OCI-LY3 (cell line): ENCODE measurements around the gene G6PD.

ENCODE experiments used
- H2AFZ ChIP-seq: fragments of 200-600, 300-600 bp; shearing (Covaris generic); 2 replicates; pipeline ENCODE4 v1.6.0; 2014; ENCODE audit warnings: antibody characterized with exemption, low read depth, low read length
- H3K27ac ChIP-seq: fragments of 200-600, 300-600 bp; sonication (generic); 2 replicates; pipeline ENCODE4 v1.5.1; 2014; ENCODE audit warnings: mild to moderate bottlenecking, low read length, moderate library complexity, mixed read lengths
- H3K27me3 ChIP-seq: fragments of 200-600, 300-600 bp; sonication (generic); 2 replicates; pipeline ENCODE4 v1.6.1; 2014; ENCODE audit warnings: low read depth, low read length, mixed read lengths
- H3K36me3 ChIP-seq: fragments of 200-600, 300-600 bp; sonication (generic); replicated peaks from 2 replicates; pipeline ENCODE3; 2014; ENCODE audit warnings: low read depth, low read length, mixed read lengths
- H3K4me1 ChIP-seq: fragments of 300-600, 200-600 bp; sonication (generic); 2 replicates; pipeline ENCODE4 v1.6.1; 2014; ENCODE audit warnings: low read length, mixed read lengths
- H3K4me2 ChIP-seq: fragments of 200-600, 300-600 bp; sonication (generic); 2 replicates; pipeline ENCODE4 v1.6.1; 2014; ENCODE audit warnings: low read length, mixed read lengths
- H3K4me3 ChIP-seq: fragments of 300-600, 200-600 bp; sonication (generic); 2 replicates; pipeline ENCODE4 v1.5.1; 2014; ENCODE audit warnings: antibody characterized with exemption, mild to moderate bottlenecking, low read length, moderate library complexity
- H3K79me2 ChIP-seq: fragments of 300-600, 200-600 bp; shearing (Covaris generic); 2 replicates; pipeline ENCODE4 v1.6.1; 2014; ENCODE audit warnings: mild to moderate bottlenecking, low read length, mixed read lengths
- H3K9ac ChIP-seq: fragments of 300-600, 200-600 bp; shearing (Covaris generic); 2 replicates; pipeline ENCODE4 v1.6.0; 2014; ENCODE audit warnings: mild to moderate bottlenecking, low read length, moderate library complexity
- H3K9me3 ChIP-seq: fragments of 200-600, 300-600 bp; shearing (Covaris generic); 2 replicates; pipeline ENCODE4 v1.6.1; 2014; ENCODE audit warnings: low read length, mixed read lengths; ENCODE audit not compliant: insufficient read depth
- H4K20me1 ChIP-seq: fragments of 200-600, 300-600 bp; sonication (generic); 2 replicates; pipeline ENCODE4 v1.6.1; 2016; ENCODE audit warnings: low read length, mixed read lengths; ENCODE audit not compliant: insufficient read depth
- CTCF ChIP-seq: fragments of 200-600, 300-600 bp; sonication (generic); IDR thresholded peaks from 2 replicates; pipeline ENCODE4 v1.5.1; 2014; ENCODE audit warnings: antibody characterized with exemption, low read length, low read depth
- EZH2phosphoT487 ChIP-seq: fragments of 200-600 bp; shearing (Covaris generic); IDR thresholded peaks from 2 replicates; pipeline ENCODE4 v1.6.1; 2018; ENCODE audit warnings: antibody characterized with exemption, mixed run types, low read depth

The G6PD gene

GRCh38 chrX:154484255-154485149 is 62.1 kb downstream of the G6PD start:
- Histone ChIP-seq H3K9me3 (no peaks in the 10 kb centered on the region), H3K4me1 (peaks cover 31% of the 10 kb centered on the region), H4K20me1 (no peaks in the 10 kb centered on the region), H3K4me3 (no peak overlapping the region), H3K4me2 (no peak overlapping the region), H3K27ac (no peak overlapping the region), H3K79me2 (peaks cover 24% of the 10 kb centered on the region), H3K9ac (no peak overlapping the region), H3K36me3 (peaks cover 19% of the 10 kb centered on the region), H2AFZ (no peak overlapping the region), H3K27me3 (no peaks in the 10 kb centered on the region)
- TF ChIP-seq CTCF, result no peak
- no peak for TF ChIP-seq EZH2phosphoT487

DNA sequence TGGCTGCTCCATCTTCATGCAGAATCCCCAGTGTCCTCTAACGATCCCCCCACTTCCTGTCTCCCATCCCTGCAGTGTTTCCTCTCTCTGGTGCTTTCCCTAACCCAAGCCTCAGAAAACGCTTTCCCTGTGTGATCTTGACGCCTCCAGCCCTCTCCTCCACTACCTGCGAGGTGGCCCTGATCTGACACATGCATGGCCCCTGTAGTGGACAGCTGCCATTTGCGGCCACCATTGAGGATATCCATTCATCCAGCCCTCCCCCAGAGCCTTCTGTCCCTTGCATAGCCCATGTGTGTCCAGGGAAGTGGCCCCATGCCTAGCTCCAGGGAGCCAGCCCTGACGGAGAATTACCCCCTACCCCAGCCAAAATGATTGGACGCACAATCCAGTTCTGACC is 63.3 kb downstream of the G6PD start:
- no peak overlapping the region for H3K9ac ChIP-seq
- no peak for TF ChIP-seq CTCF
- no peak for TF ChIP-seq EZH2phosphoT487
- H3K4me2 ChIP-seq, result no peak overlapping the region

DNA sequence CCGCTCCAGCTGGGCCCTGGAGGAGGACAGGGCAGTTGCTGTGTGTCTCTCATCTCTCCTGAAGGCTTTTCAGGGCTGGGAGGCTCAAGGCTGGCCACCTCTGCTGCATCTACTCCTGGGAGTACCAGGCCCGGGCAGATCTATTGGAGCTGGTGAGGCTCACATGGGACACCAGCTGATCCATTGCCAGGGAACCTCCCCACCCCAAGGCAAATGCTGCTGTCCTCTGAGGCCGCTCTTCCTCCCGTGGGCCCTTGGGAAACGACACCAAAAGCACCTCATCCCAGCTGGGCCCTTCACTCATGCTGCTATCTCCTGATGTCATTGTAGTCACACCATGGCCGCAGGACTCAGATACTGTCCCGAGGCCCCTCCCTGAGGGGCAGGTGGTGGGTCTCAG is 63.9 kb downstream of the G6PD start:
- no peaks in the 10 kb centered on the region for H4K20me1 ChIP-seq
- H3K4me2 ChIP-seq, result no peak overlapping the region
- H2AFZ ChIP-seq, result no peak overlapping the region
- peaks cover 26% of the 10 kb centered on the region for H3K79me2 ChIP-seq
- H3K36me3 ChIP-seq, result peaks cover 20% of the 10 kb centered on the region
- no peaks in the 10 kb centered on the region for H3K27me3 ChIP-seq
- H3K9ac ChIP-seq, result no peak overlapping the region
- TF ChIP-seq CTCF (no peak), EZH2phosphoT487 (no peak)
- H3K4me3 ChIP-seq, result no peak overlapping the region
- H3K4me1 ChIP-seq, result peaks cover 28% of the 10 kb centered on the region
- peak overlapping the region; percentile 71 for H3K27ac ChIP-seq
- H3K9me3 ChIP-seq, result no peaks in the 10 kb centered on the region

More for the DNA sequence above, 63.3 kb downstream of the G6PD start:
- H4K20me1 ChIP-seq, result no peaks in the 10 kb centered on the region
- H3K27ac ChIP-seq, result no peak overlapping the region
- H3K4me1 ChIP-seq, result peaks cover 28% of the 10 kb centered on the region
- H3K9me3 ChIP-seq, result no peaks in the 10 kb centered on the region
- no peak overlapping the region for H3K4me3 ChIP-seq
- no peaks in the 10 kb centered on the region for H3K27me3 ChIP-seq
- H3K36me3 ChIP-seq, result peaks cover 19% of the 10 kb centered on the region
- no peak overlapping the region for H2AFZ ChIP-seq
- H3K79me2 ChIP-seq, result peaks cover 24% of the 10 kb centered on the region

- Histone ChIP-seq H3K4me1 (peaks cover 28% of the 10 kb centered on the region), H3K27me3 (no peaks in the 10 kb centered on the region), H3K27ac (peak overlapping the region; percentile 71), H3K4me3 (peak overlapping the region; percentile 44), H3K9ac (peak overlapping the region; percentile 47; the same call in 1 of the 2 replicates), H4K20me1 (no peaks in the 10 kb centered on the region), H3K36me3 (peaks cover 19% of the 10 kb centered on the region), H3K9me3 (no peaks in the 10 kb centered on the region), H3K4me2 (peak overlapping the region; percentile 46), H2AFZ (peak overlapping the region; percentile 28), H3K79me2 (peaks cover 26% of the 10 kb centered on the region)
- no peak for TF ChIP-seq CTCF
- no peak for TF ChIP-seq EZH2phosphoT487
Measured at GRCh38 chrX:154481911-154482601, 64.6 kb downstream of the G6PD start.
